SK-N-MC (cell line): Measurements from ENCODE around the gene FBXO17.

Source experiments
- EZH2 ChIP-seq: fragments of 200-600 bp; sonication (generic); IDR thresholded peaks from one replicate; pipeline ENCODE4 v1.6.1; 2017; ENCODE audit warnings: antibody characterized with exemption
- FOXP2 ChIP-seq: optimal IDR thresholded peaks from 2 replicates; pipeline ENCODE3; 2011; ENCODE audit warnings: mild to moderate bottlenecking, moderate library complexity; ENCODE audit not compliant: insufficient read depth; ENCODE audit errors: extremely low read length, control extremely low read depth
- POLR2AphosphoS5 ChIP-seq: IDR thresholded peaks from 2 replicates; pipeline ENCODE4 v1.6.1; 2012; ENCODE audit warnings: mild to moderate bottlenecking, low read depth, low read length, borderline replicate concordance

GRCh38 chr19:38919837-38920601 lies 55.5 kb downstream of the FBXO17 start:
- TF ChIP-seq POLR2AphosphoS5, result no peak
- TF ChIP-seq EZH2, result no peak
- no peak for TF ChIP-seq FOXP2
